HG03558 (cell line): ENCODE measurements around the gene LRRC7.

Experiments
- ATAC-seq: cut with Tn5 transposase; IDR thresholded peaks from one replicate; pipeline ENCODE4 v1.9.1; 2021; ENCODE audit warnings: moderate number of reproducible peaks; ENCODE audit not compliant: unreplicated experiment; ENCODE audit errors: extremely low read depth

The LRRC7 gene

DNA sequence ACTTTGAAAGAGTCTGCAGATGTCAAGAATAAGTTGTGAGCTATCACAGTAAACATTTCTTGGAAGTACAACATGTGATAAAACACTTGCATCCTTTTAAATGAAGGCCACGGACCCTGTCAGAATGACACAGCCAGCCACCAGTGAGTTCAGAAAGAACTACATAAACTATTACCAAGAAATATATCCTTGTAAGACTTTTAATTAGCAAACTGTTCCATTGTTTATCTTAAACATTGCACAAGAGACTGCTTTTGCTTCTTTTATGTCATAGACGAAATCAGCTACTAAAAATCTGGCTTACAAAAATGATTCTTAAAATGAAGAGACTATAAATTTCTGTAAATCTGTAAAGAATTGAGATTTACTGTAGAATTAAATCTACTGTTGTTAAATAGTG, 17.9 kb downstream of the LRRC7 start:
- no peak for ATAC-seq

DNA sequence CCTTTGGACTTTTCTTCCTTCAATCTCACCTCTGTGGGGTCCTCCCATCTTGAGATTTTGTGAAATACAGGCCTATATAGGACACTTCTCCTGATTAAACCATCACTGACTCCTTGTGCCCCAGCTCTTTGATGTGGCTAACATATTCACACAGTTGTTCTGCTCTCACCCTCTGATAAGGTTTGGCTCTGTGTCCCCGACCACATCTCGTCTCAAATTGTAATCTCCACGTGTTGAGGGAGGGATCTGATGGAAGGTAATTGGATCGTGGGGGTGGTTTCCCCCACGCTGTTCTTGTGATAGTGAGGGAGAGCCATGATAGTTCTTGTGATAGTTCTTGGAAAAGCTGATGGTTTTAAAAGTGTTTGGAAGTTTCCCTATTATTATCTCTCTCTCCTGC, 19.7 kb downstream of the LRRC7 start:
- no peak for ATAC-seq

DNA sequence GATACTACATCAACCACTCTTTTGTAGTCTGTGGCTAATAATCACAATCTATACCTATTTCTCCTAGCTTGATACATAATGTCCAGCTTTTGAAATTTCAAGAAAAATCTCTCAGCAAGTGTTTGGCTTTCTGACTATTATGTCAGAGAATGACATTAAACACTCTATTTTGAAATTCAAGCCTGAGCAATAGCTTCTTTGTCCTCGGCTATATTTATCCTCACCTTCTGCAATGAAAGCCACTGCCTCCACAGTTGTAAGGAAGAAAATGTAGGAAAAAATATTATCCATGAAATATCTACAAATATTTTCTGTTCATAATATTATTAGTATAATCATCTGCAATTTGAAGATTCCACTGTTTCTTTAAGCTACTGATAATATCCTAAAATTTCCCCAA, 22.1 kb downstream of the LRRC7 start:
- ATAC-seq, result no peak

DNA sequence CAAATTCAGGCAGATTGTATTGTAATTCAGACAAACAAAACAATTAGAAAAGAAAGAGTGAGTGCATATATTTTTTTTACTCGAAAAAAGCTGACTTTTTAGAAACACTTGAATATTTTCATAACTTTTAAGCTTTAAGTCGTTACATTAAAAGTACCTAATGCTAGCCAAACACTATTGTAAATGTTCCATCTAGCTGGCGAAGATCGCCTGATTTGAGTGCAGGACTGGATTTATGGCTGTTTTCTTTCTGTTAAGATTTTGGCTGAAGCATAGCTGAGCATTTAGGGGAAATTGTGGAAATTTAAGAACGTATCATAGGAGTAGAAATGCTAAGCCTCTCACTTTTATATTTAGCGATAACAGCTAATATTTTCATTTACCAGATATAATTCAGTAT, 24.6 kb downstream of the LRRC7 start:
- no peak for ATAC-seq

DNA sequence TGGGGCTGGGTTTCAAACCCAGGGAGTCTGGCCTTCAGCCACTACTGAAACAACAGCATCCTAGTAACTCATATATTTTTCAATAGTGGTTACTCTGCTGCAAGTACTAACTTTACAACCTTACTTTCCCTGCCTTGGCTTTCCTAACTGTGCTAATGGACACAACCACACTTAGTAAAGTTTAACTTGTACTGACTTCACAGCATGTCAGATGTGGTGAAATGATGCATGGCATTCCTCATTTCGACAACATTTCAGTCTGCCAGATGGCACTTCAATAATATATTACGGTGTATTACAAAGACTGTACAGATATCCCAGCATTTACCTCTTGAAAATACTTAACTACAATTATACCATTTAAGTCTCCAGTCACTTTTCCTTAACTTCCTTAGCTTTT, 27.8 kb downstream of the LRRC7 start:
- ATAC-seq, result no peak

DNA sequence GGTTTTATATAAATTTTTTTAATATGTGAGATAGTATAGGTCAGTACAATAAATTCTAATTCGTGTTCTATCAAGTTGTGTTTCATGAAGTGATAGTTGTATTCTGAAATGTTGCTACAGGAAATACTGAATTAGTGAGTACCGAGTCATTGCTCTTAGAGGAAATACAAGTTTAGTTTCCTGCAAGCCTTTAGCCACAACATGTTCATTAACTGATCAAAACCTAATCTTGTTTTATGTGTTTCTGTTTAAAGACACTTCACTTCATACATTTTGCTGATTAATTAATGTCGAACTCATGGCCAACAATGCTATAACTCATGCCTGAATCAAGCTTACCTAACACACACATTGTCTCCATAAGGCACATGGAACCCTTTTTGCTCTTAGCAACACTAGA, 43.6 kb downstream of the LRRC7 start:
- ATAC-seq, result no peak

DNA sequence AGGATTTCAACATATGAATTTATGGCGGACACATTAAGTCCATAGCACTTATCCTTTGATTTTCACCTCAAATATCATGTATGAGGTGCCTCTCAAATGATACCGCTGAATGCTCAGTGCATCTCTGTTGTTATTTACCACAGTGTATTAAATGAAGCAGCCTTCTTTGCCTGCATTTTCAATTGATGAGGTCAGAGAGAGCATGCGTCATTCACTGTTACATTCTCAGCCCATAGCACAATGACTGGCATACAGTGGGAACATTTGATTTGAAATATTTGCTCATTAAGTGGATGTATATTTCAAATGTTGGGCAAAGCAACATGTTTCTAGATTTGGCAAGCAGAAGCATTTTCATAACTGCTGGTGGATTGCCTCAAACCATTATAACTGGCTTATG, 45.7 kb downstream of the LRRC7 start:
- no peak for ATAC-seq

DNA sequence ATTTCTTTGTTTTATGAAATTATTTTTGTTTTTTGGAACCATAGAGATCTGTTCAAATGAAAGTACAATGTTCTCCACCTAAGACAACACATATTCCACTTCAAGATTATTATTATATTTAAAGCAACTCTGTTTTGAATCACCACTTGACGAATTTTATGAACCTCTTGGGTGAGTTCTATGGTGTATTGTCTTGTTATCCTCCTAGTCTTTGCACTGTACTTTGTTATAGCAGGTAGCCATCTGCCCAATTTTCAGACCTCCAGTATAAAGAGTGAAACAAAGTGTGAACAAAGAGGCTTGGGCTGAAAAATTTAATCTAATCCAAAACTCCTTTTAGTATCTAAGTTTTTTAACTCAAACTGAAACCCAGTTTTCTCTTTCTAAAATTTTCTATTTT, 71.0 kb downstream of the LRRC7 start:
- ATAC-seq, result no peak

DNA sequence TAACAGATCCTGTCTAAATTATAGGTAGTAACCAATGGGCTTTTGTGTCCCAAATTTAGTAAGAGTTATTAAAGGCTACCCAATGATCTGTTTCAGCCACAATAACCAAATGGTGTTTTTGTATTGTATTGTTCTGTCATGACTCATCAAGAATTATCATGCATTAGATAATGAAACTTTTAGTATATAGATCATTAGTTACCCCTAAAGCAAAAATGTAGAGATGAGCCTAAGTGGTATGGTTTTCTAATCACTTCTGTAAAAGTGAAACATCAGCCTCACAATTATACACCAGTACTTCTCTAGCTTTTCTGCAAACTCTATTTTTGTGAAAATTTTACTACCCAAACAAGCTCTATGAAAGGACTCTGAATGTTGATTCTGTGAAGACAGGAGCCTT, 71.4 kb downstream of the LRRC7 start:
- no peak for ATAC-seq

DNA sequence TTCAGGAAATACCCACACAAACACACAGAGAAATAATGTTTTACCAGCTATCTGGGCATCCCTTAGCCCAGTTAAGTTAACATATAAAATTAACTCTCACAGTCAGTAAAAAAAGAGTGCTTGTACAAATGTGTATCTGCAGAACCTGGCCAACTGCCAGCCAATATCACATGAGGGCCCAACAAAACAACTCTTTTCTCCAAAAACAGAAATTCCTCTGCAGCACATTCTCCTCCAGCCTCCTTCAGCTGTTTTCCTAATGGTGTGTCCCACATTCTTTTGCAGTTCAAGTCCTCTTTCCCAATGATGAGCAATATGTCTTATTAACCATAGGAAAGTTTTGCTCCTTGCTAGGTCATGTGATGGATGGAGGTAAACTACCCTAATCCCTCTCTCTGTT, 75.5 kb downstream of the LRRC7 start:
- no peak for ATAC-seq

DNA sequence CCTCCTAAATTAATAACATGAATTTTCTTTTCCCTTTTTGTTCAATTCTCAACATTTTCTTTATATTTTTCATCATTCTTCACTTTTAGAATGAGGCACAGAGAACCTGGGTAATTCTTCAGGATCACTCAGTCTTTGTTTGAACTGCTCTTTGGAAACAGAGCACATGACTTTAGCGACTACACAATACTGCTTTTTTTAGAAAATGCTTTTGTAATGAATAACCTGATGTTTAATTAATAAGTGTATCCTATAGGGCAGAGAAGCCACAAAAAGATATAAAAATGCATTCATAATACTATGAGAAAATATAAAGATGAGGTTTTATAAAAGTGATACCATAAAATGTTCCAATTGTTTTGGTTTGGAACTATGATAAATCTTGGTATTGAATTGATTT, 77.8 kb downstream of the LRRC7 start:
- no peak for ATAC-seq

DNA sequence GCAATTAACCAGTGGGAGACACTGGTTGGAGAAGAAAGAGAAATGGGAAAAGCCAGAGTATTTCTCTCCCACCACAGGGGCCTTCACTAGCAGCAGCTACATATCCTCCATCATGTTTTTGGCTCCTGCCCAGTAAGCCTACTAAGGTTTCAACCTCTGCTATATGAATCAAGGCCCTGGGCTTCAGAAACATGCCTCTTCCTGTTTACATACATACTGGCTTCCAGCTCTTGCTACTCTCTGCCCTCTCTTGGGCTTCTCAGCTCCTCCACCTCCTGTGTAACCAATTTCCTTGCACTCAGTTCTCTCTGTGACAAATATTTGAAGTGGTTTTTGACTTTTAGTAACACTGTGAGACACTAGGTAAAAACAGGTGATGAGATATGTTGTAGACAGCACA, 80.8 kb downstream of the LRRC7 start:
- no peak for ATAC-seq

DNA sequence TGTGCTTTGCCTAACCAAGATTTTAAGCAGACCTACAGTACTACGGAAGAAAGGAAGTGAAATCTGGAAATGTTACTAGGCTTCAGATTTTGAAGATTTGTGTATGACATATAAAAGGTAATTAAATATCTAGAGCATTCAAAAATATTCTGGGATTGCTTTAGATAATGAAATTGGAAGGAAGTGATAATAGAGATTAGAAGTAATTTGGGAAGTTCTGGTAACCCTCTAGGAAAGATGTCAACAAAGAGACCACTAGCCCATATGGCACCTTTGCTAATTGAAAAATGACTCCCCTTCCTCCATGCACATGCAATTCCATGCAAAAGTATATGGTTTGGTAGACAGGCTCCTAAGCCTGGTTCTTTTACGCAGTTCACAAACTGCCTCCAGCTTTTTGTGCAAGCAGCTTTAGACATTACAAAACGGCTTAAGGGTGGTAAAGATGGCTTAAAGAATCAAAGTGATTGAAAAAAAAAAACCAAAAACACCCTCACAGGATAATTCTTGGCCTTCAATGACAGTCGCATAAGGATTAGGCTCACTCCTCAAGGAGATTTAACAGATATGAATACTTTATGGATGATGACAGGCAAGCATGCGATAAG, 81.8 kb downstream of the LRRC7 start:
- no peak for ATAC-seq

DNA sequence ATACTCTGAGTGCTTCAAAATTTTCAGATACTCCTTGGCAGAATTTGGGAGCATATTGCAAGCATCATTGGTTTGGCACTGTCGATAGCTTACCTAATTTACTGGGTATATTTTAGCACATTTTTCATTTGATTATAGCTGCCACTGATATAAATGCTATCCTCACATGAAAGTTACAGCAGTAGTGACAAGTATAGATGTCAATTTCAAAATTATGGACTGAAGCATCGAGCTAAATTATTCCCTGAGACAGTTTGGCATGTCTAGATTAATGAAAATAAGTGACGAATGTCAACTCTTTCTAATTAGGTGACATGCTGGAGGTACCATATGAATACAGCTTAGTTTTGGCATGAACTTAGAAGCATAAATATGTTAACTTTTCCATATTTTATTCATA, 83.1 kb downstream of the LRRC7 start:
- ATAC-seq, result no peak

DNA sequence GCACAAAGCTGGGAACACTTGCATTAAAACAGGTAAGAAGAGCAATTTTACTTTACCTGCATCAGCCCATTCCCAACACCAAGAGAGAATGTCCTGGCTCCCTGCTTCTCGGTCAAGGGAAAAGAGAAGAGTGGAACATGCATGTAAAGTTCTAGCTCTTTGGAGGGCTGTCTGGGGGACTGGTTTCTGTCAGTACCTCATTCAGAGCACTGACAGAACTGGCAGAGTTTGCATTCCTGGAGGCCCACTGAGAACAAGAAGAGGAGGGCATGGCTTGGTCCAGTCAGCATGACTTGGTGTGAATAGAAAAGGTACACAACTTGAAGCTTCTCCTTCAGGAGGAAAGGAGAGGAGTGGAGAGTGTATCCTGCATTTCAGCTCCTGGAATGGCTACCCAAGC, 83.9 kb downstream of the LRRC7 start:
- no peak for ATAC-seq

DNA sequence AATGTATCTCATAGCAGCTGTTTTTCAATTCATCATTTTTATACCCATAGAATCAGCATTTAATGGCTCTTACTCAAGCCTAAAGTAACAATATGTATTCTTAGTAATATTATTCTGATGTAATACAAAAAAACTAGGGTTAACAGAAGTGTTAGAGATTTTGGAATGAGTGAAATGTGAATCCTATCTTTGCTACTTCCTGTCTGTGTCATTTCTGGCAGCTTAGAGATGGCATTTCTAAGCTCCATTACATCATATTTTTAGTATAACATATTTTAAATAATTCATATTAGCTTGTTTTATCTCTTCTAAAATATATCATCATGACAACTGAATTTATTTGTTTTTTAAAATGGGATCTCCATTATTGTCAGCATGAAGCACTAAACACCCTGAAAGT, 90.2 kb downstream of the LRRC7 start:
- ATAC-seq, result no peak

DNA sequence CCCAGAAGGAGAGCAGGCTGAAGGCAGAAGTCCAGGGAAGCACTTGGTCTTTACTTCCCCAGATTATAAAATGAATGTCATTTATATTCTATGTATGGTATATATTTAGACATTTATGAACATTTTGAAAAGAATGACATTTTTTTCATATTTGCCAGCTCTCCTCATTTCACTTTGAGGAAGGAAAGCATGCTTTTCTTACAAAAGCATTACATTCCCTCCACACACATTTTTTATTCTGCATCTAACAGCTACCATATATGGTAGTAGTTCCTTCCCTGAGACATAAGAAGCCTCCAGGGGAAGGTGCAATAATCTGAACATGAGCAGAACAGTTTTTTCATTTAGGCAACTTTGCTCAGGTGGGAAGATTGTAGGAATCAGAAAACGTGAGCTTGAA, 94.0 kb downstream of the LRRC7 start:
- ATAC-seq, result no peak

DNA sequence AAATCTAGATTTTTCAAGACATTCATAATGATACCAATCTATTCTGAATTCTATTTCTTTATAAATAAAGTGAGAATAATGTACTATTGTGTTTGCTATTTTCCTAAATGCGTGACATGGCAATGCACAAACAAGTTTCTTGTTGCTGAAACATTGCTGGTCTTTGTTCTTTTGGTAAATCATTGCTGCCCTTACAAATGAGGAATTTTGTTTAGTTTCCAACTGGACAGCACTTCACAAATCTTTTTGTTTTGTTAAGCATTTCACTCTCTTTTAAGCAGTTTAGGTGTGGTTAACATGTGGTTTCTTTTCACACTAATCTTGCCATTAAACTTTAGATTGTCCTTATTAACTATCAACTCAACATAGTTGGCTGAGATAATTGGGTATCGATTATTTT, 94.6 kb downstream of the LRRC7 start:
- ATAC-seq, result no peak

DNA sequence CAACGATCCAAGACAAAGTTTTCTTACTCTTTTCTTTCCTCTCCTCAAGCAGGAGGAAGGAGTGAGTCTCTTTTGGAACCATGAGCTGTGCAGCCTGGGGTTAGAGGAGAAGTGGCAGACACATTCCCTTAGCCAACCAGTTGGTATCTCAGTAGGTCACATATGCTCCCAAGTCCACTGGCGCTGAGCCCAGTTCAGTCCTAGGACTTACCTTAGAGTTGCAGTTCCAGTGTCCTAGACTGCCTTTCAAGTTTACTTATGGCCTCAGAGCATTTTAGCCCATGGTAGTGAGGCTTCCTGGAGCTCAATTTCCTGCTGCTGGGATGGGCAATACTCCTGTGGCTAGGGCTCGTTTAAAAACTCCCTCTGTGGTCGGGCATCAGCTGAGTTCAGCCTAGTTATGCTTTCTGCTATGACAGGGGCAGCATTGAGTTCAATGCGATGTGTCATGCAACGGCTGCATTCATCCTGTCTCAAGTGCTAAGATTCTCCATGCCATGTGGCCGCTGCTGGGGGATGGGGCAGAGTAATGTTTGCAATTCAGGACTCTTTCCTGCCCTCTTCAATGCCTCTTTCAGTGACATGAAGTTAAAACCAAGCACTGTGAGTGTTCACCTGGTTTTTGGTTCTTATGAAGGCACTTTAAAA, 103.8 kb downstream of the LRRC7 start:
- no peak for ATAC-seq

DNA sequence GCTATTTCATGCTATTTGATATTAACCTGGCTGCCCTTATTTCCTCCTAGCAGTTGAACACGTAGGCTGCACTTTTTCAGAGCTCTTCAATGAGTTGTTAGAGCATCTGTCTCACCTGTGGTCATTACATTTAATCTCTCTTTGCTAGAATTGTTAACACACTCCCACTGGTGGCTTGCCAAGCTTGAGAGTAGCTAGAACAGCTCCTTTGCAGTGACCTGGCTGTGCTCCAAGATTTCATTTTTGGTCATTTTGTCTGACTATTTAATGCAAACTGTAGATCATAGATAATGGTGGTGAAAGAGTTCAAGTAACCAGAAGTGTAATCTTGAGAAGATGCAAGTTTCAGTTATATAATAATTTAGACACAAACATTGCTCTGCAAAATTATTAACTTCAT, 105.6 kb downstream of the LRRC7 start:
- ATAC-seq, result no peak

DNA sequence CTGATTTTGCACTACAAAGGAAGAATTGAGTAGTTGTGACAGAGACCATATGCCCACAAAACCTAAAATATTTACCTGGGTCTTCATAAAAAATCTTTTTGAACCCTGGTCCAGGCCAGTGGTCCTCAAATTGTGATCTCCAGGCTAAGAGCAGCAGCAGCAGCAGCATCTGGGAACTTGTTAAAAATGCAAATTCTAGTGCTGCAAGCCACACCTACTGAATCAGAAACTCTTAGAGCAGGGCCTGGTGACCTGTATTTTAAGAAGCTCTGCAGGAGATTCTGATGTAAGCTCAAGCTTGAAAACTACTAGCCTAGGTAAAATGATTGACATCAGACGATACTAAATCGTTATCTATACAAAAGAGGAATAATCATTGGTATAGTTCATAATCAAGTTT, 112.2 kb downstream of the LRRC7 start:
- no peak for ATAC-seq

DNA sequence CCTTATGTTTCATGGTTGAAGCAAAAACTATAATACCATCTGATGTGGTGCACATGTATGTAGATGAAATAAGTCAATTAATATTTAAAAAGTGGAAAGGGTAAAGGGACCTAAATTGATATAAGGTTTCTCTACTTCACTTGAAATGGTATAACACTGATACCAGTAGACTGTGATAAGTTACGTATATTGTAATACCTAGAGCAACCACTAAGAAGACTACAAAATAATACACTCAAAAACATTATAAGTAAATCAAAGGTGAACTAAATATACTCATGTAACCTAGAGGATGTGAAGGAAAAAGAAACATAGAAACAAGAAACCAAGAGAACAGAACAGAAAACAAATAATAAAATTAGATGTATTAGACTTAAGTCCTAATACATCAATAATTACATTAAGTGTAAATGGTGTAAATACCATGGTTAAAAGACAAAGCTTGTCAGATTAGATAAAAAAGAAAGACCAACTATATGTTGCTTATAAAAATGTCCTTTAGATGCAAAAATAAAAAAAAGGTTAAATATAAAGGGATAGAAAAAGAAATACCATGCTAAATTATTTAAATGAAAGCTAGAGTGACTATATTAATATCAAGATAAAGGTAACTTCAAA, 118.8 kb downstream of the LRRC7 start:
- no peak for ATAC-seq
